NB4 (cell line): ENCODE results near the gene ZFPM1.

Experiments
- CTCF ChIP-seq: IDR thresholded peaks from one replicate; pipeline ENCODE4 v1.5.1; 2012; ENCODE audit warnings: low read depth, low read length
- MAX ChIP-seq: IDR thresholded peaks from 2 replicates; pipeline ENCODE4 v1.6.1; 2011; ENCODE audit warnings: low read depth, low read length
- POLR2A ChIP-seq: IDR thresholded peaks from 2 replicates; pipeline ENCODE4 v1.6.1; 2011; ENCODE audit warnings: mild to moderate bottlenecking; ENCODE audit not compliant: insufficient read length; ENCODE audit errors: extremely low read depth

- TF ChIP-seq CTCF (no peak), MAX (no peak), POLR2A (no peak)
Measured at GRCh38 chr16:88434746-88435145, 18.3 kb upstream of the ZFPM1 start.
